ENCODE results near the gene CCNK.

Gene CCNK

DNA sequence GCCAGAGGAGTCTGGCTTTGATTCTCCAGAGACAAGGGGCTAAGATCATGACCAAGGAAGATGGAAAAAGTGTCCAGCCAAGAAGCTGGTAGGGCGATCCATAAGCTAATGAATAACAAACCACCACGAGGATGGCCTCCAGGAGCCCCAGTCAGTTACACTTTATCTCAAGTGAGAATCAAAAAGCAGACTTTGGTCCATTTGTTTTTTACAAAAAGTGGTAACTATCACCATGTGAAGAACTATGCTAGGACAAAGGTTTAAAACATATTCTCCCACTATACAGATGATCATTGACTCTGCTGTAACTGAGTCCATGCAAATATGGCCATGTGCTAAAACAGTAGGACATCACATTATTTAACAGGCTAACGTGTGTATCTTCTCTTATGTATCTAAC lies 14.5 kb upstream of the CCNK start:
- no peak for DNase-seq (ENCODE audit: low read depth in 2 of 2)

DNA sequence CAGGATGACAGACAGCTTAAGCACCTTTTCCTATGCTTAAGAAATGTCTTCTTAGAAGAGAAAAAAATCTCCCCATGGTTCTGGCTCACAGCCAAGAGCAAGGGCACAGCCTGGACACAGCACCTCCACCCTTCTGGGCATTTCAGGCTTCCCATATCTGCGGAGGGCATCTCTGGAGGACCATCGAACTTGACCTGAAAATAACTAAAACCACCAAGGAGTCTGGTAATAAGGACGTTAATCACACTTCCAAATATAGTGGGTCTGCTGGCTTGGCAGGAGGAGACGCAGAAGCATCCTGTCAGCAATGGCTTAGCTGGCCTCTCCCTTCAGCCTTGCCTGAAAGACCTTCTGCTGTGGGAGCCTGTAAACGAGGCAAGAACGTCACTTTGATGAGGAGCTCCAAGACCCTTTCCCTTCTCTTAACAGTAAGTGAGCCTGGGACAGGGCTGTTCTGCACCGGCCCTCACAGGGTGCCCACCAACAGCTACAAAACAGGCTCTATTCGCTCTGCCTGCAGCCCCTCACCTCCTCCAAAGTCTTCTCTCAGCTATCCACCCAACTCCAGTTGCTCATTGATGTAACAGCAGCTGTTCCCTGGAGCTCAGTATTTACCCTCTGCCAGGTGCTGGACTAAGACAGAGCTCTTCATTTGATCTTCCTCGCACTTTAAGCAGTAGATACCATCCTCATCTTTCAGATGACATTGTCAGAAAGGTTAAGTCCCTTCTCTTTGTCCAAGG lies 13.7 kb upstream of the CCNK start:
- DNase-seq (ENCODE audit: low read depth in 2 of 2), result no peak

DNA sequence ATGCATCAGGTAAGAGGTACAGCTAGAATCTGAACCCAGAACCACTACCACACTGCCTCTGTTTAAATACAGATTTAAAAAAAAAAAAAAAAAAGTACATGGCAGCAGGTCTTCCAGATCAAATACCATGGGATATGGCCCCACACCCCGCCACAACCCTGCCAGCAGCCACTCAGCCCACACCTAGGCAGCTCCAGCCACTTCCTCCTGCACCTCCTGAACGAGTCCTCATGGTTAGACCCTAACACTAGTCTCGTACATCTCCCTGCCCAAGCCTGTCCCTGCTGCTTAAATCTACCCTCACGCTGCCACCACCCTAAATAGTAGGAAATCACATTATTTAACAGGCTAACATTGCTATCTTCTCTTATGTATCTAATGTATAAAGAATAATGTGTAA lies 13.1 kb upstream of the CCNK start:
- no peak for DNase-seq (ENCODE audit: low read depth in 2 of 2)

DNA sequence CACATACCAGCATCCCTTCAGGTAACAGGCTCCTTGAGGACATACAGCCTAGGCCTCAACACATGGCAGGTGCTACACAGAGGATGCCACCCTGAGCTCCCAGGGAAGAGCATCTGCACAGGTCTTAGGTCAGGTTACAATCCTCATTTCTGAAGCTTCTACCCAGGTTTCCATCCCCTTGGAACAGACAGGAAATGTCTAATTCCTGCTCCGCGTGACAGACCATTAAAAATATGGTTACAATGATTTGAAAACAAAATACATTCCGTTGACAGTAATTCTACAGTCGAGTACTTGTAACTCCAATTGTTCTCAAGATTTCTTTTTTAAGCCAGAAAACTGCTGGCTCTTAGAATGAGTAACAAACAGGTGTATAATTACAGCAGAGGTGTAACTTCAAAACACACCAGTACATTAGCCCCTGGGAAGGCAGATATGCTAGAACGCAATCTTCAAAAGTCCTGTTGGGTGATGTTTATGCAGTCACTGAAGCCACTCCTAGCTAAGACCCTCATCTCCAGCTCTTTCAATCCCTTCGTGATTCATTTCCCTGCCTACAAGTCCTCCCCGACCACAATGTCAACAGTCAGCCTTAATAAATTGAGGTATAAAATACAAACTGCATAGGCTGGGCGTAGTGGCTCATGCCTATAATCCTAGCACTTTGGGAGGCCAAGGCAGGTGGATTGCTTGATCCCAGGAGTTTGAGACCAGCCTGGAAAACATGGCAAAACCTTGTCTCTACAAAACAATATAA lies 12.2 kb upstream of the CCNK start:
- no peak for DNase-seq (ENCODE audit: low read depth in 2 of 2)

DNA sequence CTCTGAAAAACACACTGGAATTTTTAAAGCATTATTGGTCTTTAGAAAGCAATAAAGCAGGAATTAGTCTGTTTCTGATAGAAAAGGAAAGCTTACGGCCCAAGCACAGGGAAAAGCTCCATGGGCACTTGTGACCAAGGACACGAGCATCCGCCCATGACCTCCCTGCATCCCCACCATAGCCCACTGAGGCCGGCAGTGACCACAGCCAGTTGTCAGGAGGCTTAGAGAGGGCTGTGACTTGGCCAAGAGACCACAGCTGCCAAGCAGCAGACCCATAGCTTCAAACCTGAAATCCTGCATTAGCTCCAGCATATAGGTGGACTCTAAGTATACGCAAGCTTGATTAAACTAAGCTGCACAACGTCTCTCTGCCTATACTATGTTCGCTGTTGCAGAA lies 9.5 kb upstream of the CCNK start:
- DNase-seq (ENCODE audit: low read depth in 2 of 2), result no peak

DNA sequence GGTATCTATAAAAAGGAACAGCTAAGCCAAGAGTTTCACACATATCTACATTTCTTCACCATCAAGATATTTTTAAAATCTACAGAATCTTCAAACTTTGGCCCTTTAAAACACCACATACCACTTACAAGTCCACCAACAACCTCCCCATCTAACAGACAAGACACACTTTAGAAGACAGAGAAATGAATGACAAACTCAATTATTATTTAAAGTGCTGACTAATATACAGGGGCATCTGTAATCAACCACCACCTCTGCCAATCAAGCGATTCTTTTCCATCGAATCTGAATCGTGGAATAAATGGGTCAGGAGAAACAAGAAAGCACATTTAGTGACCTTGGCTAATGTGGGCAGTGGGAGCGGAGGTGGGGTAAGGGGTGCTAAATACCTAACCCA lies 8.3 kb upstream of the CCNK start:
- DNase-seq (ENCODE audit: low read depth in 2 of 2), result no peak

DNA sequence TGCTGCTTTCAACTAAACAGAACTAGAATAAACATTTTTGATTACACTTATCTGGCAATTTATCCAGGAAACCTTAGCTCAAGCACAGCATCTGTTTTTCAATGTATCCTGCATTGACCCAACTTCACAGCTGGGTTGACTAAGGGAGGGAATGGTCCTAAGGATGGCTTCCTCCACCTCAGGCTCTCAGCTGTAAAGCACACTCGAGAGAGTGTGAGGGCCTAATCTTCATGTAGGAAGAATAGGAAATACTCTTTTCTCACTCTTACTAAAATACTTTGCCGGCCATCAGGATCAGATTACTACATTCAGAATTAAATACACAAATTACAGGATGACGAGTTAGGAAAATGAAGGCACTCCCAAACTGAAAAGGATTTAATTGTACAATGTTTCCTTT lies 7.8 kb upstream of the CCNK start:
- no peak for DNase-seq (ENCODE audit: low read depth in 2 of 2)

DNA sequence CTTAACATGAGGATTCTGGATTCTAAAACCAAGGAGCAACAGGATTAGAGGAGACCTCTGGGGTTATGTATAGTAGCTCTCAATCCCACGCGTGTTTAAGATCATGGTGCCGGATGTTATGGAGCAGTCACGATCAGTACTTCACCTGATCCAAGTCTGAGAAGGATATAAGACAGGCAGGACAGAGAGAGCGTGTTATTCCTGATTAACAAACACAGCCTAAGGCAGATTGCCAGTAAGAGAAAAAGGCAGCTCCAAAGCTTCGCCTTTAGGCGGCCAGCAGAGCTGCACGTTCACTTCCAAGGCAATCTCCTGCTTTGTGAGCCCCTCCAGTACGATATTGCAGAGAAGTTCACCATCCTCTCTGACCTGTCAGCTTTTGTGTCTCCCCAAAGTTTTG lies 6.0 kb upstream of the CCNK start:
- DNase-seq (ENCODE audit: low read depth in 2 of 2), result no peak

DNA sequence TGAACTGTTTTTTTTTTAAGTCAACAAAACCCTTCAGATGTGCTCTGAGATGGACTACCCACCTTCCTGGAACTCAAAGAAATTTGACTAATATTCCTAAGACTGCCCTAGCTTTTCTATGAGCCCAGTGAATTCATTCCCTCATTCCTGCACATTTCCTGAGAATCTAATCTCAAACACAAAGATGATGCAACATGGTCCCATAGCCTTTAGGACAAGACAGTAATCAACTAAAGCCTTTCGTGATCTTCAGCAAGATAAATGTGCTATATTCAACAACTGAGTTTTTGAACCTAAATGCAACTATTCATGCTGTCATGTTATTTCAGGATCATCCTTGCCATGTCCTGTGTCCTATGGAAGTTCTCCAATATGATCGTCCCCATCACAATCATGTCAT lies 5.5 kb upstream of the CCNK start:
- no peak for DNase-seq (ENCODE audit: low read depth in 2 of 2)

DNA sequence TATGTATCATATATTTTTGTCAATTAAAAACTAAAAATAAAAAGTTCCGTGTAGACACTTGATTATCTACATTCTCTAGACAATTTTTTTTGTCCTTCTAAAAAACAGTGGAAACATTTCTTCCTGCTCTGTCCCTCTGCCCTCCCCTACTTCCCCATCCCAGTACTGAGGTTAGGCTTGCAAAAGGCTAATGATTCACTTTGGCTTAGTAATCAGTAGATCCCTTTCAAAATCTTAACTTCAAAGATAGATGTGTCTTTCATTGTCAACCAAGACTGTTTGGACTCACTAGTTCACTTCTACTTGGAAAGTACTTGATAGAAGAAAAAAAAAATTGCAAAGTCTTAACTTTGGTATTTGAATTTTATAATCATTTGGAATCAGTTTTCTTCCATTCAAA lies 4.3 kb upstream of the CCNK start:
- DNase-seq (ENCODE audit: low read depth in 2 of 2), result no peak

DNA sequence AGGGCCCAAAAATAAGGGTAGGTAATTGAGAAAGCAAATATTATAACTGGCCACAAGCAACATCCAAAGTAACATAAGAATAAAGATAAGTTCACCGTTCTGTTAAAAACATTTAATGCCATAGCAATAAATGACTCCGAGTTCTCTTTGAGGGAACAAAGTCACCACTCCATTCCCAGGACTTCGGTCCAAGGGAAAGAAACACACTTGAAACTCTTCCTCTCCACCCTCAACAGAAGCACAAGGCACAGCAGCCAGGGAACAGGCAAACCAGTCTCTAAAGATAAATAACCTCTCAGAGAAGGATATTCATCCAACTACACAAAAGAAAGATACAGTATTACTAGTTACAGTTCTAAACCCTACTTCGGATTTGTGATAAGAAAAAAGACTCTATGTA lies 3.1 kb upstream of the CCNK start:
- no peak for DNase-seq (ENCODE audit: low read depth in 2 of 2)

DNA sequence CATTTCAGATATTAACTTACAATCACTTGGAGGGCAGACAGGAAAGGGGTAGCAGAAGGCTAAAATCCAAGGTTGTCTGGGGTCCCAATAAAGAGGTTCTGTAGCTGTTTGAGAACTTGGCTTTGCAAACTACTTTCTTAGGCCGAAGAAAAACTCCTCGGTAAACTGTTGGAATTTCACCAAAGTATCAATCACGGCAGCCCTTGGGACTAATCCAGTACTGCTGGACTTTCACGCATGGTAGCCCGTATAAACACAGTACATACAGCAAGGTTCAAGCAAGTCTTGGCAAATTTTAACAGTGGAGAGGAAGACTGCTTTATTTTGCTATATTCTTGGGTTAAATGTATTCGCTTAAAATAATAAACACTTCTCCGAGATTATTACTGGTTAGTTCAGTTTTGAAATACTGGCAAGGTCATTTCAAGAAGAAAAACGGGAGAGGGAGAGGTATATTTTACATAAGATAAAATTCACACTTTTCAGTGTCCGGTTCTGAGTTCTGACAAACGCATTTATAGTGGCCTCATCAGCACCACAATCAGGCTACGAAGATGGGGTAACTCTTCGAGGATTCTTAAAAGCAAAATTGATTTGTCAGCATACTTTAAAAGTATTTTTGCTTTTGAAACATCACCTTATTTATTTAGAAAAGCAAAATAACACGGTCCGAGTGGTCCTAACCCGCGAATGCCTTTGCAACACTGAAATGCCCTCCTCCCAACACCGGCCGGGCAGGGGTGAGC lies 1.9 kb upstream of the CCNK start:
- no peak for DNase-seq (ENCODE audit: low read depth in 2 of 2)

DNA sequence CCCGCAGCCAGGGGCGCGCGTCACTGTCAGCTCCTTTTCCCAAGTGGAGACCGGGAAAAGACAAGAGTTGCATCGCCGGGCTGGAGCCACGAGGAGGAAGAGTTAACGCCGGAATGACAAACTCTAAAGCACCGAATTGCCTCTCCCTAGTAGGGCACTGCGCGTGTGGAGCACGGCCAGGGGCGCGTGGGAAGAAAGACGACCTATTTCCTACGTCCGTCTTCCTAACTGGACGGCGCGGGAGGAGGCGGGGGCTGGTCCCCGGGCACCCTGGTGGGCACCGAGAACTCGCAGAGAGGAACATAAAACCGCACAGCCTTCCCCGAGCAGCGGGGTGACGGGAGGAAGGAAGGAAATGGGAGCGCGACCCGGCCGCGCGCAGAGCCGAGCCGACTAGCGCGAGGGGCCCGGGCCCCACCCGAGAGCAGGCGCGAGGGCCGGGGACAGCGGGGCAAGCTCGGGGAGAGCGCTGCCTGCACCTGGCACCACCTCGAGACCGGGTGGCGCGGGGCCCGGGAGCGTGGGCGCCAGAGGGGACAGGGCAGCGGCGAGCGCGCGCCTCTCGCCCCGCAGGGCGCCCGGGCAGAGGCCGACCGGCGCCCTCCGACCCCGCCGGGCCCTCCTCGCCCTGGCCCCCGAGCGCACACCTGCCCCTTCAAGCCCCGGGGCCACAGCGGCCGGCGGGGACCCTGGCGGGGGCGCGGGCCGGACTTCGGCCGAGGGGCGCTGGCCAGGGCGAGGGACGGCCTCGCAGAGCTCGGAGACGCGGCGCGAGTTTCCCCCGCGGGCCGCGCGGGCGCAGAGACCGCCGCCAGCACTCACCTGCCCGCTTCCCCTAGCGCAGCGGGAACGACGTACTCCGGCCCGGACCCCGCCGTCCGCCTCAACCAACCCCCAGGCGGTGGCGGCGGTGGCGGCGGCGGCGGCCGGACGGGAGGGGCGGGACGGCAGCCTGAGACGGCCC lies 1.0 kb upstream of the CCNK start, which contains the start of gene SETD3:
Gene SETD3 (minus strand): TSS at position 954 of the 964 bp plus-strand sequence. CDS start 15,054 bp downstream, outside the sequence.
- DNase-seq (ENCODE audit: low read depth in 2 of 2), result peak in 1 of 2 donors; percentile 24

DNA sequence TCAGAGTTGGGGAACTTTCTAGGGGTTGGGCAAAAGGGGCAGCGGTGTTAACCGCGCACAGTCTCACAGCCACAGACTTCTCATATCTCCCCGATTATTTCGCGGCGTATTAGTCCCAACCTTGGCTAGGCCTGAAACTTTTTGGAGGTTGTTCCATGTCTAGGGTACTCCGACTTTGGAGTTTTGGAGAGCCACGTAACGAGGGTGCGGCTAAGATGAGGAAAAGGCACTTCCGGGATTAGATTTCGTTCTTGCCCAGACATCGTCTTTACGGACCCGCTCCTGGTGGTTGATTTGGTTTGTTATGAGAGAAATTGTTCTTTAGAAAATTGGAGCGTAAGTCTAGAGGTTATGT lies 513 bp downstream of the CCNK start:
- no peak for DNase-seq (ENCODE audit: low read depth in 2 of 2)

DNA sequence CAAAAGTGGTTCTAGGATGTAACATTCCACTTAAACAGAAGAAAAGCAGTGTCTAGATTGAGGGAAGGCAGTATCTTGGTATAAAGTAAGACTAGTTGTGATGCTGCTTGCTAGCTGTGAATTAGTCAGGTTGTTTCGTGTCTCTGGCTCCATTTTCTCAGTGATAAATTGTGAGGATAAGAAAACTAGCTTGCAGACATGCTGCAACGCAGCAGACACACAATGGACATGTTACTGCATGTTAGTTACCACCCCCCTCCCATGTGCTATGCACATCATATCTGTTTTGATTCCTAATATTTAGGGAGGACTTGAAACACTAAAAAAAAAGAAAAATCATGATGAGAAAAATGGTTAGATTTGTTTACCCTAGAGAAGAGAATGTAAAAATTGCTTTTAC lies 2.9 kb downstream of the CCNK start:
- no peak for DNase-seq (ENCODE audit: low read depth in 2 of 2)

DNA sequence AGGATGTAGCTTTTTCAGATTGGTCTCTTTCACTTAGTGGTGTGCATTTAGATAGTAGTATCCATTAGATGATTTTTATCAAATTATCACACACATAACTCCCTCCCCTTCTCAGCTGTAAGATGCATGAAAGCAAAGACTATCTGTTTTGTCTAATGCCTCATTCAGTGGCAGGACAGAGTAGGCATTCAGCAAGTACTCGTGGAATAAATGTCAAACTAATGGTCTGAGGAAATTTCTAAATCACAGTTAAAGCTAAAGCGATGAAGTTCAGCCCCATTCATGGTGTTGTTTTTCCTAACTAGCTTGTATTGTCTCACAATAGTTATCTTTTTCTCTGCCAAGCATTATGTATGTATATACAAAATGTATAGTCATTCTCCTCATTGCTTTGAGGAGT lies 16.1 kb downstream of the CCNK start:
- no peak for DNase-seq (ENCODE audit: low read depth in 2 of 2)

DNA sequence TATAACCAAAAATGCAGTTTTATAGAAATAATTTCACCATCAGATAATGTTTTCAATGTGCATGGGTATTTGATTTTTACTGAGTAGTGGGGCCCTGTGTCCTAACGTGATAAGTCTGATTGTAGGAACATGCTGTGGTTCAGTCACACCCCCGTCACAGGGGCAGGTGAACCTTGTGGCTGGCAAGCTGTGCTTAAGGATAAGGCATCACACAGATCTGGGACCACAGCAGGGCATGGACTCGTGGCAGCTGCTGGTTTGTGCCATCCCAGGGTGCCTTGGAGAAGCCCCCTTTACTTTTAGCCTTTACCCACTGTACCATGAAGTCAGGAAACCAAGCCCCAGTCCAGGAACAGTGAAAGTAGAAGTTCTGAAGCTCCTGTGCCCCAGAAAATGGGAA lies 16.7 kb downstream of the CCNK start:
- DNase-seq (ENCODE audit: low read depth in 2 of 2), result no peak

DNA sequence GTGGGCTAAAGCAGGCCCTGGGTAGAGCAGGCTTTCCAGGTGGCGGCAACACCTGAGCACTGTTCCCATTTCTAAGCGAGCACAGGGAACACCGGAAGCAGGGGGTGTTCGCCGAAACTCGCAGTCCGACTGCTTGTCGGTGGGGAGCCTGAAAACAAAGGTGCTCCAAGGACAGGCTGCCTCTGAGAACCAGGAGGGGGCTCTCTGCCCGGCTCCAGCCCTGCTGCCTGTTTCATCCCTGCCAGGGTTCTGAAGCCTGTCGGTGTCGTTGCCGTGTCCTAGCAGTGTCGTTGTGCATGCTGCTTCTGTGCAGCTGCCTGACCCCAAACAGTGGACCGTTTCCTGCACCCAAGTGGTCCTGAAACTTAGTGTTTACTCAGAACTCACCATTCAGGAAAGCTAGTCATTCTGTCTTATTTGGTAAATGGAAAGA lies 21.8 kb downstream of the CCNK start:
- DNase-seq (ENCODE audit: low read depth in 2 of 2), result no peak

DNA sequence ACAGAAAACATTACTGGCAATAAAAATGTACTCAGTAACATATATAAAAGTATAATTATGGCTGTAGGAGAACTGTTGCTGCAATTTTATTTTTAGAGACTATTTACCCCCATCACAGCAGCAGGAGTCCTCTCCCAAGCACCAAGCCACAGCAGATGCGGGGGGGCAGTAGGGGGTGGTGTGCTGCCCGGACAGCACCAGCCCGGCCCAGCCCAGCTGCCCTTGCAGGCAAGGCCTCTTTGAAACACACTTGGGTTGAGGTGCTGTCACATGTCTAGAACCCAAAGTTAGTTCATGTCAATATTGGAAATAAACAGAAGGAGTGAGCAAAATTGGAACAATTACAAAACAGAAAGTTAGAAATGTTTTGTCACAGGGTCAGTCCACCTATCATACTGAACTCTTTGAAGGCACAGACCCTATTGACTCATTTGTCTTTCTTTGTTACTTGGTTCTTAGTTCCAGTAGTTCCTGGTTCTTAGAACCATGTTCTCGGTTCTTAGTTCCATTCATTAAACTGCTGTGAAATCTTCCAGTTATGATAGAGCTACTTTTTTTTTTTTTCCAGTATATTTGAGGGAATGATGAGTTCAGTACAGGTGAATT lies 22.7 kb downstream of the CCNK start:
- DNase-seq (ENCODE audit: low read depth in 2 of 2), result no peak

DNA sequence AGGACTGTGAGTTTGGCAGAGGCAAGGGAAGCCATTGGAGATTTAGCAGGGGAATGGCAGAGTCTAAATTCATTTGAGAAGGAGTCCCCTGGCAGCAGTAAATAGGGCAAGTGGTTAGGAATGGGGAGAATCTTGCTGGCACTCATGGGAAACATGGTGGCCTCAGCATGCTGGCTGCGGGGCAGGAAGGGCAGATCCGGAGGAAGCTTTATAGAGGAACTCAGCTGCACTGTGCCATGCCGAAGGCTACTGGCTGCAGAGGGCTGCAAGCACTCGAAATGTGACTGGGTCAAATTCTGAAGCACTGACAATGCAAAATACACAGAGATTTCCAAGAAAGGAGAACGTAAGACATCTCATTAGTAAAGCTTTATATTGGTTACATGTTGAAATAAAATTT lies 23.9 kb downstream of the CCNK start:
- no peak for DNase-seq (ENCODE audit: low read depth in 2 of 2)

DNA sequence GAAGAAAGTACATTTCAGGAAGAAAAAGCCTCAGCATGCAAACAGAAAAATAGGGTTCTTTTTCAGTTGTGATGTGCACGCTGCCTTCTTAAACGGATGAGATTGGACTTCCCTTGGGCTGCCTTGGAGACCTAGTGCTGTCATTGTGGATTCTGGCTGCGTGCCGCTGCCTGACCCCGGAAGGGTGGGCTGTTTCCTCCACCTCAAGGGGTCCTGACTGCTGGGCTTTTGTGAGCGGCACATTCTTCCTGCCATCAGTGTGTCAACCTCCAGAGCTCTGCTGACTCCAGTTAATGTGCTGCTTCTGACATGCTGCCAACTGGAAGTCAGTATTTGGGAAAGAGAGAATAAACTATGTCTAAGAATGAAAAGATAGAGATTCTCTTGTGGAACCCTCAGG lies 25.1 kb downstream of the CCNK start:
- no peak for DNase-seq (ENCODE audit: low read depth in 2 of 2)
